Activated T-helper 17 cell treated with anti-CD3 and anti-CD28 coated beads, Interleukin-2, amount 50 U/mL, for 72 hours (primary cell): ENCODE data around the gene SERPINE2. TPM values are rescaled to one million over a fixed set of nuclear protein-coding genes. Genes with fewer than 3 reads are reported as not detected.

ENCODE experiments used
- ATAC-seq: fragments of 150-1000 bp; cut with Tn5 transposase; replicated peaks from 2 replicates; pipeline ENCODE4 v1.10.0; 2021; ENCODE audit warnings: mild to moderate bottlenecking, moderate library complexity
- H3K27ac Mint-ChIP-seq: one replicate; pipeline ENCODE4 v1.8.0; 2022; ENCODE audit warnings: mixed read lengths
- H3K27me3 Mint-ChIP-seq: one replicate; pipeline ENCODE4 v1.8.0; 2022; ENCODE audit warnings: mixed read lengths
- H3K36me3 Mint-ChIP-seq: one replicate; pipeline ENCODE4 v1.8.0; 2022; ENCODE audit warnings: low read depth, mild to moderate bottlenecking, mixed read lengths
- H3K4me1 Mint-ChIP-seq: one replicate; pipeline ENCODE4 v1.8.0; 2022; ENCODE audit warnings: mixed read lengths
- H3K4me3 Mint-ChIP-seq: one replicate; pipeline ENCODE4 v1.8.0; 2022; ENCODE audit warnings: mild to moderate bottlenecking, mixed read lengths
- H3K9me3 Mint-ChIP-seq: one replicate; pipeline ENCODE4 v1.8.0; 2022; ENCODE audit warnings: mixed read lengths
- total RNA-seq, 2 donors: library from RNA; stranded (reverse); gene quantifications; one replicate each; pipeline ENCODE4 v1.2.3, GENCODE V29; 2022

SERPINE2 gene
- total RNA-seq, 2 donors from 2014 or later, result 3.3 to 25.4 TPM

DNA sequence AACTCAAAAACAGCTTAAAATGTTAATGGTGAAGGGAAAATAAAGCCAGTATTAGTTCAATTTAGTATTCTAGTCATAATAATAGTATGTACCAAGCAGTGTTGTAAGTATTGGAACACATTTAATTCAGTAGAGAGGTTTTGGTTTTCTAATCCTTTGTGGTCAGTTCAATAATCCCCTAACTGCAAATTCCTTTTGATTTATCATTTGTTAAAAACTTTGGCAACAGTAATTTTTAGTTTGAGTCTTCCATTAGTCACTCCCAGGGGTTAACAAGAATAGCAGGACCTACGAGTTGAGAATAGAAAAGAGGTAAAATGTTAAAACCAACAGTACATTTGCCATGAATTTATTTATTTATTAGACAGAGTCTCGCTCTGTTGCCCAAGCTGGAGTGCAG, 71.1 kb downstream of the SERPINE2 start:
- H3K27ac Mint-ChIP-seq, result no peak overlapping the region
- peaks cover 4% of the 10 kb centered on the region for H3K4me1 Mint-ChIP-seq
- no peaks in the 10 kb centered on the region for H3K27me3 Mint-ChIP-seq
- ATAC-seq, result no peak
- H3K9me3 Mint-ChIP-seq, result no peaks in the 10 kb centered on the region
- no peak overlapping the region for H3K4me3 Mint-ChIP-seq
- H3K36me3 Mint-ChIP-seq, result peaks cover 64% of the 10 kb centered on the region

DNA sequence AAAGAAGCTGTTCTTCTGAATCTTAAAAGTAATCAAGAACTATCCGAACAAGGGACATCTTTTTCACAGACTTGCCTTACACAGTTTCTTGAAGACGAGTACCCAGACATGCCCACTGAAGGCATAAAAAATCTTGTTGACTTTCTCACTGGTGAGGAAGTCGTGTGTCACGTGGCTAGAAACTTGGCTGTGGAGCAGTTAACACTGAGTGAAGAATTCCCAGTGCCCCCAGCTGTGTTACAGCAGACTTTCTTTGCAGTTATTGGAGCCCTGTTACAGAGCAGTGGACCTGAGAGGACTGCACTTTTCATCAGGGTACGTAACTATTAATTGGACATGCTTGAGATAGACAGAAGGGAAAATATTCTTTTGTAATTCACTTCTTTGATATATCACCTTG, 79.4 kb downstream of the SERPINE2 start:
- peak overlapping the region; percentile 97 for H3K4me3 Mint-ChIP-seq
- H3K27ac Mint-ChIP-seq, result peak overlapping the region; percentile 16
- ATAC-seq, result no peak
- peaks cover 66% of the 10 kb centered on the region for H3K36me3 Mint-ChIP-seq
- H3K27me3 Mint-ChIP-seq, result no peaks in the 10 kb centered on the region
- H3K9me3 Mint-ChIP-seq, result no peaks in the 10 kb centered on the region
- peaks cover 21% of the 10 kb centered on the region for H3K4me1 Mint-ChIP-seq

DNA sequence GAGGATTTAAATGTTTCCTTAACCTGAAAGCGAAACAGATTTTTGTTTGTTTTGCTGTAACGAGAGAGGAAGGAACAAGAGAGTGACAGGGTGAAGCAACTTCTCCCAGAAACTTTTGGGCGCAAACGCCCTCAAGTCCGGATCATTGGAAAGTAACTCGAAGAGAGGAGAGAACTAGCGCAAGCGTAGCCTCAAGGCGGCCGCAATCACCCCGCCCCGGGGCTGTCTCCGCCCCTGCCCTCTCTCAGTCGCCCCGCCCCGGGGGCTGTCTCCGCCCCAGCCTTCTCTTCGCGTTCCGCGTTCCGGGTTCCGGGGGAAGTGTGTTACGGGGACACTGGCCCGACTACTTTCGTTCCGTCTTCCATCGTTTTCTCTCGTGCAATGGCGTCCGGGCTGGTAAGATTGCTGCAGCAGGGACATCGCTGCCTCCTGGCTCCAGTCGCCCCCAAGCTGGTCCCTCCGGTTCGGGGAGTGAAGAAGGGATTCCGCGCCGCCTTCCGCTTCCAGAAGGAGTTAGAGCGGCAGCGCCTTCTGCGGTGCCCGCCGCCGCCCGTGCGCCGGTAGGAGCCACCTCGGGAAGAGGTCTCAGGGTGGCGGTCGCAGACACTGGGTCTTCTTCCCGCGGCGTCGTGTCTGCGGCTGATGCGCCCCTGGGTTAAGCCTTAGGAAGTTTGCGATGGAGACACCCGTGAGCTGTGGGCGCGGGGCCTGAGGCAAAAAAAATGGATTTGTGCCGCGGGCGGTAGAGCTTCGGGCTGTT, 81.8 kb downstream of the SERPINE2 start, which contains the start of gene MRPL44:
Gene MRPL44 (plus strand): TSS at position 372 of the 760 bp plus-strand sequence. CDS start 10 bp downstream, at position 382.
- Mint-ChIP-seq H3K4me3 (peak within 1 kb of the TSS; percentile 97), H3K9me3 (no peaks in the 10 kb centered on the region), H3K4me1 (peaks cover 19% of the 10 kb centered on the region), H3K36me3 (peaks cover 45% of the 10 kb centered on the region), H3K27me3 (no peaks in the 10 kb centered on the region), H3K27ac (peak within 1 kb of the TSS; percentile 60)
- ATAC-seq, result peak; percentile 98

DNA sequence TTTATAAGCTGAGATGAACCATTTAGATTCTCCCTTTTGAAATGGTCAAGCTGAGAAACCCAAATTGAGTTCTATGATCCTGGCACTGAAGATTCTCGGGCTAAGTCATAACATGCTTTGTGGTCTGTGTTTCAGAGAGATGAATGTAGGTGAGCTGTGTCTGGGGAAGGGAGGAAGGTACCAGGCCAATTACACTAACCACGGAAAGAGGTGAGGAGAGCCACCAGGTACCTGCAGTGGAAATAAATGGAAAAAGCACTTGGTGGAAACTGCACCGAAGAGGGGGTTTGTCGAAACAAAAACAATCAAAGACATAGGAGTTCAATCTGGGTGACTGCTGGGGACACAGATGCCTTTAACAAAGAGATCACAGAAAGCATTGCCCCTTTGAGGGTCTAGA, 82.8 kb downstream of the SERPINE2 start:
- peak; percentile 67 for ATAC-seq
- peak overlapping the region; percentile 60 for H3K27ac Mint-ChIP-seq
- peaks cover 11% of the 10 kb centered on the region for H3K4me1 Mint-ChIP-seq
- H3K9me3 Mint-ChIP-seq, result no peaks in the 10 kb centered on the region
- peak overlapping the region; percentile 97 for H3K4me3 Mint-ChIP-seq
- no peaks in the 10 kb centered on the region for H3K27me3 Mint-ChIP-seq
- peaks cover 35% of the 10 kb centered on the region for H3K36me3 Mint-ChIP-seq

DNA sequence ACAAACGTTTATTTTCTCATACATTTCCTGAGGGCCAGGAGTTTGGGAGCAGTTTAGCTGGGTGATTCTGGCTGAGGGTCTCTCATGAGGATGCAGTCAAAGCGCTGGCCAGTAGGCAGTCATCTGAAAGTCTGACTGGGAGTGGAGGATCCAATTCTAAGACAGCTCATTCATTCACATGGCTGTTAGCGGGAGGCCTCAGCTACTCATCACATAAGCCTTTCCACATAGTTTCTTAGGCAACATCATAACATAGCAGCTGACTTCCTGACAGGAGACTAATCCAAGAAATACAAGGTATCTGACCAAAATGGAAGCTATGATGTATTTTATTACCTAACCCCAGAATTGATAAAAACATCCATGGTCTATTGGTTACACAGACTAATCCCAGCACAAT, 84.7 kb downstream of the SERPINE2 start:
- no peaks in the 10 kb centered on the region for H3K9me3 Mint-ChIP-seq
- ATAC-seq, result no peak
- H3K27ac Mint-ChIP-seq, result no peak overlapping the region
- H3K36me3 Mint-ChIP-seq, result peaks cover 16% of the 10 kb centered on the region
- no peaks in the 10 kb centered on the region for H3K27me3 Mint-ChIP-seq
- peaks cover 19% of the 10 kb centered on the region for H3K4me1 Mint-ChIP-seq
- no peak overlapping the region for H3K4me3 Mint-ChIP-seq

DNA sequence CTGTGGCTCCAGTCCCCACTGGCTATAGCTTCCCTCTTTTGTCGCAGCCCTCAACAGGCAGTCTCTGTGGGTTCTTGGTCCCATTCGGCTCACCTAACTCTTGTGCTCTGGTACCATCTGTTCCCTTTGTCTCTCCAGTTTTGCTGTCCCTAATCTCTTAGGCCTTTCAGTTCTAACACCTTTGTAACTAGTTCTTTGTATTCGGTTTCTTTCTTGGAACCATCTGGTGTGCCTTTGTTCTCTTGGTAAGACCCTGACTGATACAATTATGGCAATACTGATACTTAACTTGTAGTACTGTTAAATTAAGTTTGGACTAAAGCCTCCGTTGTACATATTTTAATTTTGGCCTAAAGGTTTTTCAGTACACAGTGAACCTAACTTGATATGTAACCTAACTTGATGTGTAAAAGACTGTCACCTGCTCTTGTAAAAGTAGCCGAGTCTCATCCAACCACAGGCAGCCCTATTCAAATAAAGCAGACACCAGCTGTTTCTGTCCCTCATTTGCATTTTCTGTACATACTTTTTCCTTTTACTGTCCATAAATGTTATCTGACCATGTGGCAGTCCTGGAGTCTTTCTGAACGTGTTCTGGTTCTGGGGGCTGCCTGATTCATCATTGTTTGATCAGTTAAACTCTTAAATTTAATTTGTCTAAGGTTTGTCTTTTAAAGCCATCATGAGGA, 86.7 kb downstream of the SERPINE2 start:
- Mint-ChIP-seq H3K4me1 (peaks cover 33% of the 10 kb centered on the region), H3K9me3 (no peaks in the 10 kb centered on the region), H3K27ac (no peak overlapping the region), H3K27me3 (no peaks in the 10 kb centered on the region), H3K4me3 (no peak overlapping the region), H3K36me3 (peaks cover 5% of the 10 kb centered on the region)
- no peak for ATAC-seq

DNA sequence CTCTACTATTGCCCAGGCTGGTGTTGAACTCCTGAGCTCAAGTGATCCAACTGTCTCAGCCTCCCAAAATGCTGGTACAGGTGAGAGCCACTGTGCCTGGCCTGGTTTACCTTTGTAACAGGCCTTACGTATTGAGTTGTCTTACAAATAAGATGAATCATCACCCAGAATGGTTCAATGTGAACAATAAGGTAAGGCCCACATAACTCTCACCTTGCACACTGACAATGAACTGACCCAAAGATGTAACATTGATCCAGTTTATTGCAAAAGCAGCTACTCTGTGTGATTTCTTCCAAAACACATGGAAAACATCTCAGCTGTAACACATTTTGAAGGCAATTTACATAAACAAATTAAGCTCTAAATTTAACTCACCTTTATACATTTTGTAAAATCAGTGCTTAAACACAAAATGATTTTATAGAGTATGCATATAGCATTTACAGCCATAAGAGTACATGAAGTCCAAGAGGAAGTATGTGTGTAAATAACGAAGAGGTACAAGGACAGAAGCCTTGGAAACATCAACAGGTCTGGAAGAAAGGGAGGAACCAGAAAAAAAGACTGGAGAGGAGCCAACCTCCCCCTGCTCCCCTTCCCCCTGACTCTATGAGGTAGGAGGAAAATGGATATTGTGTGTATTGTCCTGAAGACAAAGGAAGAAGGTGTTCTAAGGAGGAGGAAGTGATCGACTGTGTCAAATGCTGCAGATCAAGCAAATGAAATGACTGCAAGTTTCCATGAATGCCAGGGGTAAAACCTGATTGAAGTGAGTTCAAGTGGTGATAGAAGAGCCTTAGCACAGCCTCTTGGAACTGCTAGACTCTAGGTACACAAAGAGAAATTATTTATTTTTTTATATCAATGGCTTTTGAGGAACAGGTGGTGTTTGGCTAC, 88.4 kb downstream of the SERPINE2 start:
- H3K4me1 Mint-ChIP-seq, result peaks cover 37% of the 10 kb centered on the region
- H3K27ac Mint-ChIP-seq, result peak overlapping the region; percentile 69
- ATAC-seq, result peak; percentile 33
- peak overlapping the region; percentile 47 for H3K4me3 Mint-ChIP-seq
- H3K9me3 Mint-ChIP-seq, result no peaks in the 10 kb centered on the region
- no peaks in the 10 kb centered on the region for H3K36me3 Mint-ChIP-seq
- no peaks in the 10 kb centered on the region for H3K27me3 Mint-ChIP-seq

DNA sequence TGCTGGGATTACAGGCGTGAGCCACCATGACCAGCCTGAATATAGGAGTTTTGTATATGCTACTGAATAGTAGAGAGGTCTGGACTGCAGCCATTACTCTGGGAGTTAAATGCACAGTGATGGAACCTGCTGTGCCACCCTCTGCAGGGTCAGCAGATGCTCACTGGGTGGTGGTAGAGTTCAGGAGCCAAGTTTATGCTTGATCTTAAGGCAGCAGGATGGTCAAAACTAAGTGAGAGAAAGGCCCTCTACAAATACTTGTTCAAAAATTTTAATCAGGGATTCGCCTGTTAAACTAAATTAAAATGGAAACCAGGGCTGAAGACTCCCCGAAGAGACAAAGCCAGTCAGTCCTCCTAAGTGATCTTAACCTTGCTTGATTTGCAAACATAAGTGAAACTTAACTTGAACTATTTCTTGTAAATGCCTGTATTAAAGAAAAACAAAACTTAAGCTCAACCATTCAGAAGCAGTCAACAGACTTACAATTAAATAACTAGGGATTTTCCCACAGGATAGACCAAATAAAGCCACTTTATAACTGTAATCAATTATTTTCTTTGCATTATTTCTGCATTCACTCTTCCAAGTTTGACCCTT, 89.7 kb downstream of the SERPINE2 start:
- peak overlapping the region; percentile 47 for H3K4me3 Mint-ChIP-seq
- peaks cover 37% of the 10 kb centered on the region for H3K4me1 Mint-ChIP-seq
- no peaks in the 10 kb centered on the region for H3K9me3 Mint-ChIP-seq
- H3K36me3 Mint-ChIP-seq, result peaks cover 4% of the 10 kb centered on the region
- H3K27ac Mint-ChIP-seq, result peak overlapping the region; percentile 69
- H3K27me3 Mint-ChIP-seq, result no peaks in the 10 kb centered on the region
- ATAC-seq, result no peak

DNA sequence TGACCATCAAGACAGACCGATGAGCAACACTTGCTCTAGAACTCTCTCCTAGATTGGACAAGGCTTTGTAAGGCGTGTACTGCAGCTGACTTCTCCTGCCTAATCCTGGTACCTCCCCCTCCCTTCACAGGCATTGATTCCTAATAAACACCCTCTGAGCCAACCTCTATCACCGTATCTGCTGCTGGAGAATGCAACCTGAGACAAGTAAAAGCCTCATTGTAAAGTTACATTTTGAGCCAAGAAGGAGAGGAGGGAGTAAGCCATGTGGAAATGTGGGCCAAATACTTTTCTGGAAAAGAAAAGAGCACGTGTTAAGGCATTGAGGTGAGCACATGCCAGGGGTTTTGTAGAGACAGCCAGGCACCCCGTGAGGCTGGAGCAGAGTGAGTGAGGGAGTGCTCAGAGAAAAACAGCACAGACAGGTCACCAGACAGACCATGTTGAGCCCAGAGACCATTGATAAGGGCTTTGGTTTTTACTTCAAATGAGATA, 91.3 kb downstream of the SERPINE2 start:
- Mint-ChIP-seq H3K36me3 (peaks cover 19% of the 10 kb centered on the region), H3K4me3 (peak overlapping the region; percentile 28), H3K4me1 (peaks cover 42% of the 10 kb centered on the region), H3K27ac (peak overlapping the region; percentile 74), H3K27me3 (no peaks in the 10 kb centered on the region), H3K9me3 (no peaks in the 10 kb centered on the region)
- ATAC-seq, result no peak

DNA sequence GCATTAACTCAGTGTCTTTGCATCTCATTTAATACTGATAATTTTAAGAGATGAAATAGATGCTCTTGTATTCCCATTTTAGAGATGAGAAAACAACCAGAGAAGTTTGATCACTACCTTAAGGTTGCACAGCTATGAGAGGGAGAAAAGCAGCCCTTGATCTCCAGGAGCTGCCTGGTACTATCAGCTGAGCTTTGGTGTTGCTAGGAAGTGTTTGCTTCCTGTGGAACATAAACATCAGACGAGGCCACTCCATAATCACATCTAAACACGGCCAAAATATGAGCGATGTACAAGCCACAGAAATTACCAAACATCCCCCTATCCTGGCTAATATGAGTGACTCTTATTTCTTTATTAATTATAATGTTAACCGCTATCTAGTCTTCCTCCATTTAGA, 93.3 kb downstream of the SERPINE2 start:
- H3K4me1 Mint-ChIP-seq, result peaks cover 46% of the 10 kb centered on the region
- peak overlapping the region; percentile 90 for H3K4me3 Mint-ChIP-seq
- ATAC-seq, result no peak
- H3K27me3 Mint-ChIP-seq, result no peaks in the 10 kb centered on the region
- peaks cover 4% of the 10 kb centered on the region for H3K9me3 Mint-ChIP-seq
- H3K27ac Mint-ChIP-seq, result peak overlapping the region; percentile 91
- H3K36me3 Mint-ChIP-seq, result peaks cover 31% of the 10 kb centered on the region

DNA sequence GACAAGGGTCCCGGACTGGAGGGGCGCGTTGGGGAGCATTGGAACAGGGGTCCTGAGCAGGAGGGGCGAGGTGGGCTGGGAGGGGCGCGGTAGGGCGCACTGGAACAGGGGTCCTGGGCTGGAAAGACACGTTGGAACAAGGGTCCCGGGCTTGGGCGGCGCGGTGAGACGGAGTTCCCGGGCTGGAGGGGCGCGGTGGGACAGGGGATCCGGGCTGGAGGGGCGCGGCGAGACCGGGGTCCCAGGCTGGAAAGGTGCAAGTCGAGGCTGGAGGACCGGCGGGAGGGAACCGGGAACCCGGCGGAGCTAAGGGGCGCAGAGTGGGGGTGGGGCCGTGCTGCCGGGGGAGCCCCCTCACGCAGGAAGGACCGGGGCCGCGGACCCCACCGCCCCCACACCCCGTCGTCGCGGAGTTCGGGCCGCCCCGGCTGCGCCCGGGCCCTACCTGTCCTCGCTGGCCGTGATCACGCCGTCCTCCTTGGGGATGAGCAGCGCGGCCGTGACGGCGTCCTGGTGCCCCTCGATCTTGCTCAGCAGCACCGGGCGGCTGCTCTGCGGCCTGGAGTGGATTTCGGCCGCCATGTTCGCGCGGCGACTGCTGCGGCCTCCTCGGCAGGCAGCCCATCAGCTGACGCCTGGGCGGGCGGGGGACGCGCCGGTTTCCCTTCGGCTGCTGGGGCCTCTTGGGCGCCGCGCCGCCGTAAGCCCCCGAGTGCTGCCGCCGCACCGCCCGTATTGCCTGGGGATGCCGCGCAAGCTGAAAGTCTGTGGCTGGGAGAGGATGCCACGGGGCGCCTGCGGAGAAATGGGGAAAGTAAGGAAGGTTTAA, 94.2 kb downstream of the SERPINE2 start, which contains the start of gene WDFY1:
Gene WDFY1 (minus strand): TSS at position 633 of the 829 bp plus-strand sequence. CDS start 51 bp downstream, at position 582.
- peak; percentile 52 for ATAC-seq
- Mint-ChIP-seq H3K27ac (peak within 1 kb of the TSS; percentile 91), H3K4me1 (peaks cover 41% of the 10 kb centered on the region), H3K9me3 (peaks cover 4% of the 10 kb centered on the region), H3K36me3 (peaks cover 32% of the 10 kb centered on the region), H3K27me3 (no peaks in the 10 kb centered on the region), H3K4me3 (peak within 1 kb of the TSS; percentile 90)

DNA sequence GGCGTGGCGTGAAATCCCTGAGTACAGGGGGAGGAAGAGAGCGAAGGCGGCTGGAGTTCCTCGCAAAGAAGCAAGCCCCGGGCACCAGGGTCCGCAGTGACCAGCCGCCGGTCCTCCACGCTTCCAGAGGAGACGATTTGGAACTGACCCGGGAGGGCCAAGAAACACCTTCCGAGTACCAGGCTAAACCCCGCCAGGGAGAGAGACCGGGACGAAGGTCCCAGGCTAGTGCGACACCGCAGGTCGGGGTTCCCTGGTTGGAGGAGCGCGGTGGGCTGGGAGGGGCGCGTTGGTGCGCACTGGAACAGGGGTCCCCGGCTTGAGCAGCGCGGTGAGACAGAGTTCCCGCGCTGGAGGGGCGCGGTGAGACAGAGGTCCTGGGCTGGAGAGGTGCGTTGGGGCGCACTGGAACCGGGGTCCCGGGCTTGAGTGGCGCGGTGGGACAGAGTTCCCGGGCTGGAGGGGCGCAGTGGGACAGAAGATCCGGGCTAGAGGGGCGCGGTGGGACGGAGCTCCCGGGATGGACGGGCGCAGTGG, 94.9 kb downstream of the SERPINE2 start:
- Mint-ChIP-seq H3K9me3 (peaks cover 4% of the 10 kb centered on the region), H3K27ac (peak overlapping the region; percentile 91), H3K36me3 (peaks cover 39% of the 10 kb centered on the region), H3K27me3 (no peaks in the 10 kb centered on the region), H3K4me1 (peaks cover 40% of the 10 kb centered on the region), H3K4me3 (peak overlapping the region; percentile 90)
- no peak for ATAC-seq

DNA sequence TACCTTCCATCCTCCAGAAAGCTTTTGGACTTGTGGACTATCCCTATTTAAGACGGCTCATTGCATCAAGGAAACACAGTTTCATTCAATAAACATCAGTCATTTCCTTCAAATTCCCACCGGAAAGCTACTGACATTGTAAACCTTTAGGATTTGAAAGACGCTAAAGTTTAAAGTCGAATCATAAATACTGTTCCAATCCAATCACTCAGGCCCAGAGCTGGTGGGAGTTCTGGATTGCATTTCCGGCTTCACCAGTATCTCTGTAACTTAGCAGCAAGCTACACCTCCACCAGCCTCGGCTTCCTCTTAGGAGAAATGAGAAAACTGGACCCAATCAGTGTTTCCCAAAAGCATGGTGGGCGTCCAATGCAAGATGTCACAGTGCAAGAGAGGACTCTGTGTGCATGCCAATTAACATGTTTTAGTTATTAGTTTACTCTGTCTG, 95.5 kb downstream of the SERPINE2 start:
- Mint-ChIP-seq H3K27ac (peak overlapping the region; percentile 91), H3K27me3 (no peaks in the 10 kb centered on the region), H3K4me3 (peak overlapping the region; percentile 90), H3K4me1 (peaks cover 39% of the 10 kb centered on the region), H3K9me3 (peaks cover 4% of the 10 kb centered on the region), H3K36me3 (peaks cover 44% of the 10 kb centered on the region)
- ATAC-seq, result no peak
